ENCODE data around the gene TNC. TPM values are rescaled to one million over a fixed set of nuclear protein-coding genes. Genes with fewer than 3 reads are reported as not detected.

Gene TNC
- total RNA-seq = 103 and 213 TPM in 2 replicates

GRCh38 chr9:115117999-115118878, at the start of gene TNC:
TNC (minus strand) TSS chr9:115118157; CDS start chr9:115091018, 27,139 bp downstream.

Other genes with a start within 250 kb of the TNC start
- gene TNFSF8, start 187.6 kb downstream of the TNC start, total RNA-seq = not detected in 2 replicates